Stimulated activated CD8-positive, alpha-beta memory T cell treated with anti-CD3 and anti-CD28 coated beads, Interleukin-4, amount 100 ng/mL, for 1 hour (primary cell): ENCODE data around the gene GSN.

ENCODE experiments used
- DNase-seq, 2 donors: peaks; one replicate each; pipeline ENCODE4 v3.0.0-alpha.2; 2020; ENCODE audit warnings: low read depth in 2 of 2, low spot score in 1 of 2

The GSN gene

DNA sequence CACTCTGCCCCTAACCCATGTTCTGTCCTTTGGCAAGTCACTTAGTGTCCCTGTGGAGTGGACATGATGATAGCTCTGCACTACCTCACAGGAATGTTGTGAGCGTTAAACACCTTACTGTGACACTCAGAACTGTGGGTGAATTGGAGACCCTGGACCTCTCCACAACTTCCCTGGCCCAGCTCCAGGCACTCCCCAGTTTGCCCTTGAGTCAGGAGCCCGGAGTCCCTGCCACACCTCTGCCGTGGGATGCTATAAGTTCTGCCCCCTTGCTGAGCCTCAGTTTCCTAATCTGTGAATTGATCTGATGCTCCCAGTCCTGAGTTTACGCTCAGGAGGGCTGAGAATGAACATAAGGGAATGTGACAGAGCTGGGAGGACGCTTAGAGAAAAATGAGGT, 34.4 kb downstream of the GSN start:
- DNase-seq, result no peak

DNA sequence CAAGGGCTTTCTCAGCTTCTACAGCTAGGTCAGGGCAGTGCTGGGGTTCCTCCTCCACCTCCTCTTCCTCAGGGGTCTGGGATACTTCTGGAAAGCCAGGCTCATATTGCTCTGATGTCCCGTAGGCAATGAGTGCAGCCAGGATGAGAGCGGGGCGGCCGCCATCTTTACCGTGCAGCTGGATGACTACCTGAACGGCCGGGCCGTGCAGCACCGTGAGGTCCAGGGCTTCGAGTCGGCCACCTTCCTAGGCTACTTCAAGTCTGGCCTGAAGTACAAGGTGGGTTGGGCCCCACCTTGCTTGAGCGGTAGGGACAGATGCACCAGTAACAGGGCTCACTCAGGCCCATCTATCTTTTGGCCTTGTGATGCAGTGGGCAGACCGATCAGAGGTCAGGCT, 34.8 kb downstream of the GSN start:
- DNase-seq, result no peak

DNA sequence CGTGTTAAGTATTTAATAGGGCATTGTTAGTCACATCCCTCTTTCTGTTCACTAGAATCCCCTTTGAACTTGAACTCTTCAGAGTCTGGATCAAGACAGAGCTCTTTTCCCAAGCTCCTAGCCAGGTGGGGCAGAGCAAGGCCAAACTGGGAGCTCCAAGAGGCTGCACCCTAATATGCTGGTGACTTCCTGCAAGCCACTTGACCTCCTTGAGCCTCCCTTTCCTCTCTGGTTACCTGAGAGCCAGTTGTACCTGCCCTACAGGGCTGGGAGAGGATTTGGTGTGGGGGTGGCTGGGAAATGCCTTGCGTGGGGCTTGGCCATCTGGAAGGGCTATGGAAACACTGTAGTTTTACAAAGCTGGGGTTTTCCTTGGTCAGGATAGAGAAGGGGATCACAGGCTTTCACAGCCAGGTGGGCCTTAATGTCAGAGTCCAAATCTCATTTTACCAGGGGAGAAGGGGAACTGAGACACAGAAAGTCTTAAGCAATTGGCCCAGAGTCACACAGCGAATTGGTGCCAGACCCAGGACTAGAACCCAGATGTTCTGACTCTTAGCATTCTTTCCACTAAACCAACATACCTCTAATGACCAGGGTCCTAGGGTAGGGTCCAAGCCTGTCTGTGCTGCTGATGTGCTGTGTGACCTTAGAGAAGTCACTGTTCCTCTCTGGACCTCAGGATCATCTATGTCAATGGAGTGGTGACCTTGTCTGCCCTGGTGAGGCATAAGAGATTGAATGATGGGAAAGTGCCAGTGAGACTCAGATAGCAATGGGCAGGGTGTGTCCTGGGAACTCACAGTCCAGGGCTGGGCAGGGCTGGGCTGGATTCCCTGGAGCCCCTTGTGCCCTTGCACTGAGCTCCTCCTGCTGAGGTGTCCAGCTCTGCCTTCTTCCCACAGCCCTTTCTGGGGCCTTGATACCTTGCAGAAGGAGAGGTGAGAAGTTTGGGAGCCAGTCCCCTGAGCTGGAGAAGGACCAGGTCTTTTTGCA, 35.8 kb downstream of the GSN start:
- no peak for DNase-seq

DNA sequence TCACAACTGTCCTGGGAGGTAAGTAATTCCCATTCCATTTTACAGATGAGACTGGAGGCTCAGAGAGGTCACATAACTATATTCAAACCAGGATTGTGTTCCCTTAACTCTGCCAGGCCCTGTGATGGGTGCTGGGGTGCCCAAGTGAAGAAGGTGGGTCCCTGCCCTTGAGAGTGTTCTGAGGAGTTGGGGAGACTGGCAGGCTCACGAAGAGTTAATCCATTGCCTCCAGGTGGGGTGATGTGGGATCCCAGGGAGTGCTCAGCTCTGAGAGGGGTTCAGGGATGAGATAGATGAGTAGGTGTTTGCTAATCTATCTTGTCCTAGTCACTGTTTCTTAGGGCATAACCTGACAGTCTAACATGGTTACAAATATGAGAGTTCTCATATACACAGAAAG, 36.7 kb downstream of the GSN start:
- DNase-seq, result no peak

DNA sequence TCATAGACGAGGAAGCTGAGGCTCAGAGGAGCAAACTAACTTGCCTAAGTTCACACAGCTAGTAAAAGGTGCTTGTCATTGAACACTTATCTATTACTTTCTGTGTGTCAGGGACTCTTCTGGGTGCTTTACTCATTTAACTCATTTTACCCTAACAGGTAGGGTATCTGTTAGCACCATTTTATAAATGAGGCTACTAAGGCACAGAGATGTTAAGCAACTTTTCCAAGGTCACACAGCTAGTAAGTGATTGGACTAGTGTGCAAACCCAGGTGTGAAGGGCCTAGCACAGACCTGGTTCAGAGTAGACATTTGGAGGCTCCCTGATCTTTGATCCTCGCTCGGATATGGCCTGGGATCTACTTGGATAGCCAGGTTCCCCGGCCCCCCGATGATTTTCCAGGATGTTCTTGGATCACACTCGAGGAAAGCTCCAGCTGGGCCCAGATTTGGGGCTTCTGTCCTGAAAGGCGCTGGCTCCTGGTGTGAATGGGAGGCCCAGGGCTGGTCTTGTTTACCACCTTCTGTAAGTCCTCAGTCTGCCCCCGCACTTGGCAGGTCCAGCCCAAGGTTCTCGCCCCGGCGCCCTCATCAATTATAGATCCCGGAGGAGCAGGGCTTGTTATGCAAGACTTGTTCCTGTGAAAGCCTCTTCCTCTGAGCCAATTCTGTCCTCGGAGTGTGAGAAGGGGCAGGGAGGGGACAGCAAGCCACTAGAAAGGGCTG, 37.5 kb downstream of the GSN start:
- DNase-seq, result no peak

DNA sequence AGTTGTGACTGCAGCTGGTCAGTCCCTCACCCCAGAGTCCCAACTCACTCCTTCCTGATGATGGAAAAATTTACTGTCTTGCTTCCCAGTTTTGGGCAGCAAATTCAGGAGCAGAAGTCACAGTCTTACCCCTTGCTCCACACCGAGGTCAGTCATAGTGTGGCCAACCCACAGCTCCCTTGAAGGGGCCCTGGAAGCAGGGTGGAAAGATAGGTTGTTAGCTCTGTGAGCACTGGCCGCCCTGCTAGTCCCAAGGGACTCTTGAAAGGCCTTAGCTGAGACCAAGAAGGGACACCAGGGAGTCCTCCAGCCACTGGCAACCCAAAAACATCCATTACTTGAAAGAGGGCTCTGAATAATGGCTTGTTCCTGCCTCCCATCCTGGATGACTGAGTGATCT, 40.0 kb downstream of the GSN start:
- no peak for DNase-seq

DNA sequence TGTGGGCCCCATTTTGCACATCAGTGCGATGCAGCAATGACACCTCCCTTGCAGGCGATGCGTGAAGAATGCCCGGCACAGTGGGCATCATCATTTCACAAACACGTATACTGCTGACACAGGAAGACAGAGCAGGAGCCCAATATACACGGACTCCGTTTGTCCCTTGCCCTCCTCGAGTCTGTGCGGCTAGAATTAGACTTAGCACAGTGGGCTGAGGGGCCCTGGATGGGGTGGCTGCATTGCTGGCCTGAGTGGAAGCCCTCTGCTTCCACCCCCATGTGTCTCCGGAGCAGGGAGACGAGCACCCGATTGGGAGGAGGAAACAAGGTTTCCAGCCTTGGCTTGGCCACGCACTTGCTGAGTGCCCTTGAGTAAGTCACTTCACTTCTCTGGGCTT, 40.8 kb downstream of the GSN start:
- DNase-seq, result no peak

DNA sequence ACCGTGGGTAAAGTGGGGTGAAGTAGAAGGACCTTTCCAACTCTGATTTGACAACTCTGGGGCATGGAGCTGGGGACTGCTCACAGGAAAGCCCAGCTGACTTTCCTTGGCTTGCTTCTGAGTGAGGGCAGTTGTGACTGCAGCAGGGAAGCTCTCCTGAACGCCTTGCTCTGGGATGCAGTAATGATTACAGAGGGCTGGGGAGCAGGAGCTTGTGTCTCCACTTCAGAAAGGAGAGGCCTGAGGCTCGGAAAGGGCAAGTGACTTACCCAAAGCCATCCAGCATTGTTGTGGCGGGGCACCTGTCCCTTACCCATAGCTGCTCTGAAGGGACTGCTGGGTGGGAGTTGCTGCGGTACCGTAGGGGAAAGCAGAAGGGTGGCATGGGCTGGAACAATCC, 41.2 kb downstream of the GSN start:
- no peak for DNase-seq

DNA sequence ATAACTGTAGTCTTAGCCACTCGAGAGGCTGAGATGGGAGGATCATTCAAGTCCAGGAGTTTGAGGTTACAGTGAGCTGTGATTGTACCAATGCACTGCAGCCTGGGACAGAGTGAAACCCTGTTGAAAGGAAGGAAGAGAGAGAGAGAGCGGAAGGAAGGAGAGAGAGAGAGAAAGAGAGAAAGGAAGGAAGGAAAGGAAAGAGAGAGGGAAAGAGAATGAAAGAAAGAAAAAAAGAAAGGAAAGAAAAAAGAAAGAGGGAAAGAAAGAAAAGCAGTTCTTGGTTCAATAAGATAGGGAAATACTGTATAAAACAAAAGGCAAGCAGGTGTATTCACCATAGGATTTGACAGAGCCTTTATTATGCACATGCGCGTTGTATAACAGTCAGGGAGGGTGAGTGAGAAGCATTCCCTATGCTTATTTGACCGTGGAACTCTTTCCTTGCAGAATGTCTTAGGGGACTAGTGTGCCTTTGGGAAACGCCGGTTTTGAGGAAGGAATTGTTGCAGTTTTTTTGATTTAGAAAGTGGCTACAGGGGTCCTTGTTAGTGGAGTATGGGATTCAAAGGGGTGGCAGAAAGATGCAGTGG, 42.0 kb downstream of the GSN start:
- no peak for DNase-seq

DNA sequence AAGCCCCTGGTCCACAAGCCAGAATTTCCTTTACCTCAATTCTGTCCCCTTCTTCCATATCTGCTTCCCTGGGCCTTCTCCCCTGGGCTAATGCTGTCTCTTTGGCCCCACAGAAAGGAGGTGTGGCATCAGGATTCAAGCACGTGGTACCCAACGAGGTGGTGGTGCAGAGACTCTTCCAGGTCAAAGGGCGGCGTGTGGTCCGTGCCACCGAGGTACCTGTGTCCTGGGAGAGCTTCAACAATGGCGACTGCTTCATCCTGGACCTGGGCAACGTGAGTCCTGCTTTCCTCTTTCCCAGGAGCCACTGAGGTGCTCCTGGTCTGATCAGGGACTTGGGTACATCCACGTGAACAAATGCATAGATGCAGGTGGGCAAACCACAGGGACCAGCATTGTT, 42.6 kb downstream of the GSN start:
- DNase-seq, result no peak

DNA sequence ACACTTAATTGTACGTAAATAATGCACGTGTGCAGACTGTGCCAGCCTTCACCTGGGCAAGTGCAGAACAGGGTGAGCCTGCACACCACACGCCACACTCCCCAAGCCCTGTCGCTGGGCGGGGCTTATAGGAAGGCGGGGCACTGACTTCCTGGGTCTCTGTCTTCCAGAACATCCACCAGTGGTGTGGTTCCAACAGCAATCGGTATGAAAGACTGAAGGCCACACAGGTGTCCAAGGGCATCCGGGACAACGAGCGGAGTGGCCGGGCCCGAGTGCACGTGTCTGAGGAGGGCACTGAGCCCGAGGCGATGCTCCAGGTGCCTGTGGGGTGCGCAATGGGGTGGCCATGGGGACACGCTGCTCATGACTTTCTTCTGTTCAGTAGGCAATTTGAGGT, 44.2 kb downstream of the GSN start:
- no peak for DNase-seq

DNA sequence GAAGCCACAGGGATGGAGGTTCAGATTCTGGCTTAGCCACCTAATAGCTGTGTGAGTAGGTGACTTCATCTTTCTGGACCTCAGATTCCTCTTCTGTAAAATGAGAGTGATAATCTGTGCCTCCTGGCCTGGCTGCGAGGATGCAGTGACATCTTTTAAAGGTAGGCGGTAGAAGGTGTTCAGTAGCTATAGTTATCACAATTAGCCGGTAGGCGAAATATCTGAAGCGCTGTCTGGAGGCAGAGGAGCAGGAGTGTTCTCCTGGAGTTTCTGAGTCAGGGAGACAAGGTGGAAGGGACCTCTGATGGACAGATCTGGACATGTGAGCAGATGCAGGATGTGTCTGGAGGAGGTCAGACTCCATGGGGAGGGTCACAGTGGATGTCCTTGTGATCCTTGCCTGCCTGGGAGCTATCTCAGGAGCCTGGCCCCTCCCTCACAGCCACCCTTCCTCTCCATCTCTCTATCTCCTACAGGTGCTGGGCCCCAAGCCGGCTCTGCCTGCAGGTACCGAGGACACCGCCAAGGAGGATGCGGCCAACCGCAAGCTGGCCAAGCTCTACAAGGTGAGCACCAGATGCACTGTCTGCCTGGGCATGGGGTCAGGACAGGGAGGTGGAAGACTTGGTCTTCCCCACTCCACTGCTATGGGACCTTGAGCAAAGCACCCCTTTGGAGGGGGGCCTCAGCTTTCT, 45.6 kb downstream of the GSN start:
- no peak for DNase-seq

DNA sequence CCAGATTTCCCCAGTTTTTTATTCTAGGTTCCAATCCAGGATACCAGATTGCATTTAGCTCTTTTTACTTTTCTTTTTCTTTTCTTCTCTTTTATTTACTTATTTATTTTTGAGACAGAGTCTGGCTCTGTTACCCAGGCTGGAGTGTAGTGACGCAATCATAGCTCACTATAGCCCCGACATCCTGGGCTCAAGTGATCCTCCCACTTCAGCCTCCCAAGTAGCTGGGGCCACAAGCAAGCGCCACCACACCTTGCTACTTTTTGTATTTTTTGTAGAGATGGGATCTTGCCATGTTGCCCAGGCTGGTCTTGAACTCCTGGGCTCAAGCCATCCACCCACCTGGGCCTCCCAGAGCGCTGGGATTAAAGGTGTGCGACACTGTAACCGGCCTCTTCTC, 48.4 kb downstream of the GSN start:
- no peak for DNase-seq

DNA sequence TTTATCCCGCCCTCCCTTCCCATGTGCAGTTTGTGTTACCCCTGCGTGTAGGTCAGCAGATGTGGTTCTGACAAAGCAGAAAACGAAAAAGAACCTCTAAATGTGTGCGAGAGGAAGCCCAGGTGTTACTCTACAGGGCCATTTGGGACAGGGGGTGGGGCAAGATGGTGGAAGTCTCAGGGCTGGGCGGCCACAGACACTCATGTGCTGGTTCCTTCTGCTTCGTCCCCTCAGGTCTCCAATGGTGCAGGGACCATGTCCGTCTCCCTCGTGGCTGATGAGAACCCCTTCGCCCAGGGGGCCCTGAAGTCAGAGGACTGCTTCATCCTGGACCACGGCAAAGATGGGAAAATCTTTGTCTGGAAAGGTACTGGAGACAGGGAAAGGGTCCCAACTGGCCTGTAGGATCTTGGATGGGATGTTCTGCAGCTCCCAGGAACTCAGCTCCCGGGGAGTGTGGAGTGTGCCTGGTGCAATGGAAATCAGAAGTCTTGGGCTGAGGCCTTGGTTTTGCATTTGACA, 49.0 kb downstream of the GSN start:
- no peak for DNase-seq

DNA sequence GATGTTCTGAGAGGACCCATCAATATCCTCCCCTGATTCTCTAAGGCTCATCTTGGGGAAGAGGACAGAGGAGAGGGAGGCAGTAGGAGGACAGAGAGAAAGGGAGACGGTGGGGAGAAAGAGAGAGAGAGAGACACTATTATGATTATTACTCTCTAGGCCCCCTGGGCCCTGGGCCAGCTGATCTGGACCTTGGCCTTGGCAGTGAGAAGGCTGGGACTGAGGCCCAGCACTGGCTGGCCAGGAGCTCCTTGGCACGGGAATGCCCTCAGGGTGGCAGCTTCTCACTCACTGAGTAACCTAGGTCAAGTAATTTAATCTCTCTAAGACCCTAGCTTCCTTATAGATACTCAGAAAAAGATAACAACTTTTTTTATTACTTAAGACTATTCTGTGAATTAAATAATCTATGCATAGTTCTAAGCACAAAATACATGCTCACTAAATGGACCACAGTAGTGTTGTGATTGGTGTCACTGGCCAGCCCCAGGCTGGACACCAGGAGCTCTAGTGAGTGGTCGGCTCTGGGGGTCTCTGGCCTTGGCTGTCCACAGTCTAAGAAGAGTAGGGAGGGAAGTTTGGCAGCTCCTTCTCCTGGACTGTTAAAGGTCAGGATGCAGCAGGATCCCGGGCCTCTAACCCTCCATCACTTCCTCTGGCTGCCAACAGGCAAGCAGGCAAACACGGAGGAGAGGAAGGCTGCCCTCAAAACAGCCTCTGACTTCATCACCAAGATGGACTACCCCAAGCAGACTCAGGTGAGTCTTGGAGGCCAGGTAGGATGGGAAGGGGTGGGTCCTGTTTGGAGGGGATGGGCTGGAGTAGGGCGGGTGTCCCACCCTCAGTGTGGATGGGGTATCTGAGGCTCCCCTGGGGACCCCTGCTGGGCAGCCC, 50.0 kb downstream of the GSN start:
- no peak for DNase-seq

DNA sequence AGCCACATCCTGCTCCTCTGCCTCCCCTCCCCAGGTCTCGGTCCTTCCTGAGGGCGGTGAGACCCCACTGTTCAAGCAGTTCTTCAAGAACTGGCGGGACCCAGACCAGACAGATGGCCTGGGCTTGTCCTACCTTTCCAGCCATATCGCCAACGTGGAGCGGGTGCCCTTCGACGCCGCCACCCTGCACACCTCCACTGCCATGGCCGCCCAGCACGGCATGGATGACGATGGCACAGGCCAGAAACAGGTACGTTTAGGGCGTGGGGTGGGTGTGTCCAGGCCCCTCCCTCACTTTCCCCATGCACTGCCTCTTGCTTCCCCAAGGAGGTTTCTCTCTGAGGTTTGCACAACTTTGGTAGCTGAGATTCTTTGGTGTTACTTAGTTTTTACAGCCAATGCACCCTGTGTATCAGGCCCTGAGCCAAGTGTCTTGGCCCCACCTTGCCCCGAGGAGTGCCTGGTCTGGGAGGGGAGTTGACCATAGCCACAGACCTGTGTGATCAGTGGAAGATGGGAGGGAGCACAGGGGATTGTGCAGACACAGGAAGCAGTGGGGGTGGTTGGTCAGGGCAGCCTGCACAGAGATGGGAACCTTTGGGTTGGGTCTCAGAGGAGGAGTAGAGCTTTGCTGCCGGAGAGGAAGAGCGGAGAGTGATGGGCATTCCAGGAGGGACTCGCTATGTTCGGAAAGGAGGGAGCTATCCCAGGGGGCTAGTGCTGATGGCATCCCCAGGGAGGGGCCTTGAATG, 50.8 kb downstream of the GSN start:
- no peak for DNase-seq

DNA sequence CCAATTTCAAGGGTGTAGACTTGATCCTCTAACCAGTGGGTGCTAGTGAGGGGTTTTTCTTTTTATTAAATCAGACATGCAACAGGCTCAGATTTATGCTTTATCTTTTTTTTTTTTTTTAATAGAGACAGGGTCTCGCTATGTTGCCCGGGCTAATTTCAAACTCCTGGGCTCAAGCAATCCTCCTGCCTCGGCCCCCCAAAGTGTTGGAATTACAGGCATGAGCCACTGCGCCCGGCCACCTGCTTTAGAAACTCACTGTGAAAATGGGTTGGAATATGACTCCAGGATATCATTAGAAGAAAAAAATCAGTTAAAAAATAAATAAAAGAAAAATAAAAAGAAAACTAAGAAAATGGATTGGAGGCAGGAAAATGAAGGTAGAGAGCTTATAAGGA, 51.4 kb downstream of the GSN start:
- no peak for DNase-seq

DNA sequence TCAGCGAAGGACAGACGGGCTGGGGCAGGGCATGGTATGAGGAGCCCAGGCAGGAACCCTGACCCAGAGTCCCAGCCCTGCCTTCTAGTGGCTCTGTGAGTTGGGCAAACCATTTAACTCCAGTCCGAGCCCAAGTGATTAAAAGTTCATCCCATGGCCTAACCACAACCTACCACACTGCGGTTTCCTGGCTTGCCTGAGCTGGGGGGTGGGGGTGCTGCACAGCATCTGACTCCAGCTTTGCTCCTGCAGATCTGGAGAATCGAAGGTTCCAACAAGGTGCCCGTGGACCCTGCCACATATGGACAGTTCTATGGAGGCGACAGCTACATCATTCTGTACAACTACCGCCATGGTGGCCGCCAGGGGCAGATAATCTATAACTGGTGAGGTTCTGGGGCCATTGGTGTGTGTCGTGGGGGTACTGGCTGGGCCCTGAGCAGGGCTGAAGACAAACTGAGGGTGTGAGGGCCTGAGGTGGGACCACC, 53.1 kb downstream of the GSN start:
- DNase-seq, result no peak

DNA sequence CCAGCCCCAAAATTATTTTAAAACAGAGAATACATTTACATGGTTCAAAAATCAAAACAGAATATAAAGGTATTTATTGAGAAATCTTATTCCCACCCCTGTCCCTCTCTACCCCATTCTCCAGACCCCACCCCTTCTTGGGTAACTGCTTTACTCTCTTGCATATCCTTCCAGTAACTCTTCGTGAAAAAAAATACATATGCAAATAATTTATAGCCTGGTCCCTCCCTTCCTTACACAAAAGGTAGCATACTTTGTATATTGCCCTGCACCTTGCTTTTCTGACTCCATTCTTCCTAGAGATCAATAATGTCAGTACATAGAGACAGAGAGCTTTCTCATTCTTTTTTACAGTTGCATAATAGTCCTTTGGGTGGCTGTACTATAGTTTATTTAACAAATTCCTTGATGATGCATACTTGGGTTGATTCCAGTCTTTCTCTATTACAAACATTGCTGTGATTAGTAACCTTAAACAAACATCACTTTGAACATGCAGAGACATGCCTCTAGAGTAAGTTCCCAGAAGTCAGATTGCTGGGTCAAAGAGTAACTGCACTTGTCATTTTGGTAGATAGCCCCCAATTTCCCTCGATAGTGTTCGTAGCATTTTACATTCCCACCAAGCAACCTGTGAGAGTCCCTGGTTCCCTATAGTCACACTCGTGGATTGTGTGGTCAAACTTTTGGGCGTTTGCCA, 54.2 kb downstream of the GSN start:
- DNase-seq, result no peak
